ENCODE data around the gene SLC29A3.

The SLC29A3 gene

GRCh38 chr10:71284544-71285179 lies 34.4 kb upstream of the SLC29A3 start:
- no peak for DNase-seq (ENCODE audit: low read depth, low spot score)
- no peak overlapping the region for H3K4me3 ChIP-seq (ENCODE audit: low read length)
- H3K36me3 ChIP-seq (ENCODE audit: control insufficient read depth, insufficient read depth, low read length) = peaks cover 10% of the 10 kb centered on the region
- H3K27me3 ChIP-seq (ENCODE audit: control insufficient read depth, insufficient read depth, low read length) = no peaks in the 10 kb centered on the region
- WGBS (ENCODE audit: insufficient coverage, insufficient read length) = no CpG with 5 or more reads among the region's 19 CpGs
- no peak overlapping the region for H3K27ac ChIP-seq (ENCODE audit: low read length)
- peaks cover 2% of the 10 kb centered on the region; the same call in 1 of the 2 replicates for H3K4me1 ChIP-seq (ENCODE audit: control insufficient read depth, insufficient read depth, low read length)
- H3K9me3 ChIP-seq (ENCODE audit: control insufficient read depth, insufficient read depth, low read length) = no peaks in the 10 kb centered on the region

- WGBS (ENCODE audit: insufficient coverage, insufficient read length) = no CpG with 5 or more reads among the region's 11 CpGs
- Histone ChIP-seq H3K27me3 (ENCODE audit: control insufficient read depth, insufficient read depth, low read length) (no peaks in the 10 kb centered on the region), H3K36me3 (ENCODE audit: control insufficient read depth, insufficient read depth, low read length) (peaks cover 7% of the 10 kb centered on the region), H3K27ac (ENCODE audit: low read length) (no peak overlapping the region), H3K4me3 (ENCODE audit: low read length) (no peak overlapping the region), H3K9me3 (ENCODE audit: control insufficient read depth, insufficient read depth, low read length) (no peaks in the 10 kb centered on the region), H3K4me1 (ENCODE audit: control insufficient read depth, insufficient read depth, low read length) (no peaks in the 10 kb centered on the region; the same call in 1 of the 2 replicates)
- no peak for DNase-seq (ENCODE audit: low read depth, low spot score)
Measured at GRCh38 chr10:71285180-71285545, 33.9 kb upstream of the SLC29A3 start.

DNA sequence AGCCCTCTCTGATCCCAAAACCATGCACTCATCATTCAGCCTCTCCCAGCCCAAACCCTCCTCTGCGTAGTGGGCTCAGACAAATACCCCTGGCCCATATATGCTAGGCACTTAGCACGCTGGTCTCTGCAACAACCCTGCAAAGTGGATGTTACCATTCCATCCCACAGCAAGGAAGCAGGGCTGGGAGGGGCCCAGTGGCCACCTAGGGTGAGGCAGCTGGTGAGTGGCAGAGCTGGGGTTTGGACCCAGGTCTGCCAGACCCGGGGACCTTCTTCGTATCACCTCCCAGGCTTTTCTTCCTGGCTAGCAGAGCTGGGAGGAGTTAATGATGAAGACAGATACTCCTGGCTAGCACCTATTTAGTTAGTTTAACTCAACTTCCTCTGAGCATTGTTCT lies 33.1 kb upstream of the SLC29A3 start:
- no peak overlapping the region for H3K4me3 ChIP-seq (ENCODE audit: low read length)
- H3K9me3 ChIP-seq (ENCODE audit: control insufficient read depth, insufficient read depth, low read length) = no peaks in the 10 kb centered on the region
- H3K4me1 ChIP-seq (ENCODE audit: control insufficient read depth, insufficient read depth, low read length) = no peaks in the 10 kb centered on the region; the same call in 1 of the 2 replicates
- no peak for DNase-seq (ENCODE audit: low read depth, low spot score)
- H3K27ac ChIP-seq (ENCODE audit: low read length) = no peak overlapping the region
- peaks cover 9% of the 10 kb centered on the region for H3K36me3 ChIP-seq (ENCODE audit: control insufficient read depth, insufficient read depth, low read length)
- H3K27me3 ChIP-seq (ENCODE audit: control insufficient read depth, insufficient read depth, low read length) = no peaks in the 10 kb centered on the region
- no CpG with 5 or more reads among the region's 4 CpGs for WGBS (ENCODE audit: insufficient coverage, insufficient read length)

GRCh38 chr10:71286521-71287294 lies 32.4 kb upstream of the SLC29A3 start:
- no peak for DNase-seq (ENCODE audit: low read depth, low spot score)
- Histone ChIP-seq H3K27me3 (ENCODE audit: control insufficient read depth, insufficient read depth, low read length) (no peaks in the 10 kb centered on the region), H3K27ac (ENCODE audit: low read length) (no peak overlapping the region), H3K36me3 (ENCODE audit: control insufficient read depth, insufficient read depth, low read length) (peaks cover 14% of the 10 kb centered on the region), H3K4me3 (ENCODE audit: low read length) (no peak overlapping the region), H3K9me3 (ENCODE audit: control insufficient read depth, insufficient read depth, low read length) (no peaks in the 10 kb centered on the region), H3K4me1 (ENCODE audit: control insufficient read depth, insufficient read depth, low read length) (no peaks in the 10 kb centered on the region; the same call in 1 of the 2 replicates)
- no CpG with 5 or more reads among the region's 17 CpGs for WGBS (ENCODE audit: insufficient coverage, insufficient read length)

GRCh38 chr10:71287456-71287855 lies 31.6 kb upstream of the SLC29A3 start:
- Histone ChIP-seq H3K36me3 (ENCODE audit: control insufficient read depth, insufficient read depth, low read length) (peaks cover 16% of the 10 kb centered on the region), H3K9me3 (ENCODE audit: control insufficient read depth, insufficient read depth, low read length) (no peaks in the 10 kb centered on the region), H3K4me1 (ENCODE audit: control insufficient read depth, insufficient read depth, low read length) (no peaks in the 10 kb centered on the region; the same call in 1 of the 2 replicates), H3K27ac (ENCODE audit: low read length) (no peak overlapping the region), H3K27me3 (ENCODE audit: control insufficient read depth, insufficient read depth, low read length) (no peaks in the 10 kb centered on the region), H3K4me3 (ENCODE audit: low read length) (no peak overlapping the region)
- no CpG with 5 or more reads among the region's 14 CpGs for WGBS (ENCODE audit: insufficient coverage, insufficient read length)
- DNase-seq (ENCODE audit: low read depth, low spot score) = no peak

DNA sequence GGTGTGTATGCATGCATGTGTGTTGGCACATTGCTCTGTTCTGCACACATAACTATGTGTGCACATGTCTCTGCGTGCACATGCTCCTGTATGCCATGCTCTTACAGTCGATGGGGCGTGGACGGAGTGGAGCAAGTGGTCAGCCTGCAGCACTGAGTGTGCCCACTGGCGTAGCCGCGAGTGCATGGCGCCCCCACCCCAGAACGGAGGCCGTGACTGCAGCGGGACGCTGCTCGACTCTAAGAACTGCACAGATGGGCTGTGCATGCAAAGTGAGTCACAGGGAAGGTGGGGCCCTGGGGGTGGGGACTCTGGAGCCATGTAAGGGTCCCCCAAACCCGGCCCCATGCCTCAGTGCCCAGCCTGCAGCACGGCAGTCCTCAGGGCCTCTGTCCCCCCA lies 30.6 kb upstream of the SLC29A3 start:
- WGBS (ENCODE audit: insufficient coverage, insufficient read length) = no CpG with 5 or more reads among the region's 15 CpGs
- Histone ChIP-seq H3K9me3 (ENCODE audit: control insufficient read depth, insufficient read depth, low read length) (no peaks in the 10 kb centered on the region), H3K4me3 (ENCODE audit: low read length) (no peak overlapping the region), H3K36me3 (ENCODE audit: control insufficient read depth, insufficient read depth, low read length) (peaks cover 21% of the 10 kb centered on the region), H3K27ac (ENCODE audit: low read length) (no peak overlapping the region), H3K27me3 (ENCODE audit: control insufficient read depth, insufficient read depth, low read length) (no peaks in the 10 kb centered on the region), H3K4me1 (ENCODE audit: control insufficient read depth, insufficient read depth, low read length) (no peaks in the 10 kb centered on the region; the same call in 1 of the 2 replicates)
- DNase-seq (ENCODE audit: low read depth, low spot score) = no peak

GRCh38 chr10:71289421-71290130 lies 29.5 kb upstream of the SLC29A3 start:
- H3K4me1 ChIP-seq (ENCODE audit: control insufficient read depth, insufficient read depth, low read length) = no peaks in the 10 kb centered on the region; the same call in 1 of the 2 replicates
- H3K27me3 ChIP-seq (ENCODE audit: control insufficient read depth, insufficient read depth, low read length) = no peaks in the 10 kb centered on the region
- H3K36me3 ChIP-seq (ENCODE audit: control insufficient read depth, insufficient read depth, low read length) = peaks cover 24% of the 10 kb centered on the region
- DNase-seq (ENCODE audit: low read depth, low spot score) = no peak
- H3K4me3 ChIP-seq (ENCODE audit: low read length) = no peak overlapping the region
- no peak overlapping the region for H3K27ac ChIP-seq (ENCODE audit: low read length)
- no peaks in the 10 kb centered on the region for H3K9me3 ChIP-seq (ENCODE audit: control insufficient read depth, insufficient read depth, low read length)
- no CpG with 5 or more reads among the region's 12 CpGs for WGBS (ENCODE audit: insufficient coverage, insufficient read length)

GRCh38 chr10:71290331-71290730 lies 28.7 kb upstream of the SLC29A3 start:
- no peaks in the 10 kb centered on the region for H3K4me1 ChIP-seq (ENCODE audit: control insufficient read depth, insufficient read depth, low read length)

GRCh38 chr10:71290806-71291527 lies 28.1 kb upstream of the SLC29A3 start:
- H3K27me3 ChIP-seq (ENCODE audit: control insufficient read depth, insufficient read depth, low read length) = no peaks in the 10 kb centered on the region
- no peaks in the 10 kb centered on the region for H3K9me3 ChIP-seq (ENCODE audit: control insufficient read depth, insufficient read depth, low read length)
- H3K4me1 ChIP-seq (ENCODE audit: control insufficient read depth, insufficient read depth, low read length) = no peaks in the 10 kb centered on the region
- no peak overlapping the region for H3K27ac ChIP-seq (ENCODE audit: low read length)
- no peak overlapping the region for H3K4me3 ChIP-seq (ENCODE audit: low read length)
- peaks cover 26% of the 10 kb centered on the region for H3K36me3 ChIP-seq (ENCODE audit: control insufficient read depth, insufficient read depth, low read length)
- DNase-seq (ENCODE audit: low read depth, low spot score) = no peak
- WGBS (ENCODE audit: insufficient coverage, insufficient read length) = no CpG with 5 or more reads among the region's 26 CpGs

More at GRCh38 chr10:71290331-71290730, 28.7 kb upstream of the SLC29A3 start:
- Histone ChIP-seq H3K27me3 (ENCODE audit: control insufficient read depth, insufficient read depth, low read length) (no peaks in the 10 kb centered on the region), H3K9me3 (ENCODE audit: control insufficient read depth, insufficient read depth, low read length) (no peaks in the 10 kb centered on the region), H3K36me3 (ENCODE audit: control insufficient read depth, insufficient read depth, low read length) (peaks cover 24% of the 10 kb centered on the region), H3K27ac (ENCODE audit: low read length) (no peak overlapping the region), H3K4me3 (ENCODE audit: low read length) (no peak overlapping the region)
- no CpG with 5 or more reads among the region's 3 CpGs for WGBS (ENCODE audit: insufficient coverage, insufficient read length)
- DNase-seq (ENCODE audit: low read depth, low spot score) = no peak

DNA sequence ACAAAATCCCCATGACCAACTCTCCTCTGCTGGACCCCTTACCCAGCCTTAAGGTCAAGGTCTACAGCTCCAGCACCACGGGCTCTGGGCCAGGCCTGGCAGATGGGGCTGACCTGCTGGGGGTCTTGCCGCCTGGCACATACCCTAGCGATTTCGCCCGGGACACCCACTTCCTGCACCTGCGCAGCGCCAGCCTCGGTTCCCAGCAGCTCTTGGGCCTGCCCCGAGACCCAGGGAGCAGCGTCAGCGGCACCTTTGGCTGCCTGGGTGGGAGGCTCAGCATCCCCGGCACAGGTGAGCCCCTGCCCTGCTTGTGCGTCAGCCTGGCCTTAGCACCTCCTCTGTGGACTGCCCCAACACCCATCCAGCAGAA lies 27.5 kb upstream of the SLC29A3 start:
- H3K27ac ChIP-seq (ENCODE audit: low read length) = no peak overlapping the region
- no peak for DNase-seq (ENCODE audit: low read depth, low spot score)
- H3K36me3 ChIP-seq (ENCODE audit: control insufficient read depth, insufficient read depth, low read length) = peaks cover 31% of the 10 kb centered on the region
- no peaks in the 10 kb centered on the region for H3K9me3 ChIP-seq (ENCODE audit: control insufficient read depth, insufficient read depth, low read length)
- no peaks in the 10 kb centered on the region for H3K4me1 ChIP-seq (ENCODE audit: control insufficient read depth, insufficient read depth, low read length)
- no CpG with 5 or more reads among the region's 13 CpGs for WGBS (ENCODE audit: insufficient coverage, insufficient read length)
- no peaks in the 10 kb centered on the region for H3K27me3 ChIP-seq (ENCODE audit: control insufficient read depth, insufficient read depth, low read length)
- H3K4me3 ChIP-seq (ENCODE audit: low read length) = no peak overlapping the region

Data from iPS DF 6.9 (cell line).